Inflammatory macrophage (primary cell): ENCODE measurements around the gene CBX5.
A peak's percentile ranks its signal among the peaks of the same experiment; 100 is the strongest.
"Not testable (repeated sequence)": the region's sequence is repeated elsewhere in the genome, so short reads cannot be mapped to it uniquely, and the experiment has no call there.

ENCODE experiments used
- DNase-seq, 2 donors: peaks; one replicate each; pipeline ENCODE4 v3.0.0-alpha.2; 2020 to 2022

CBX5 gene

GRCh38 chr12:54294152-54294952 is 14.4 kb upstream of the CBX5 start:
- DNase-seq: peak; percentile 67 to 71

GRCh38 chr12:54292931-54293241 is 13.0 kb upstream of the CBX5 start:
- no peak for DNase-seq

- DNase-seq: no peak
Observed at GRCh38 chr12:54292083-54292930, 12.4 kb upstream of the CBX5 start.

- DNase-seq: no peak
Observed at GRCh38 chr12:54287261-54288157, 7.6 kb upstream of the CBX5 start.

GRCh38 chr12:54286042-54287030 is 6.4 kb upstream of the CBX5 start:
- DNase-seq: no peak

- DNase-seq: no peak
Observed at GRCh38 chr12:54285150-54286041, 5.5 kb upstream of the CBX5 start.

GRCh38 chr12:54284070-54284780 is 4.3 kb upstream of the CBX5 start:
- DNase-seq: not testable (repeated sequence)

GRCh38 chr12:54282949-54283593 is 3.1 kb upstream of the CBX5 start:
- no peak for DNase-seq

- DNase-seq: not testable (repeated sequence)
Observed at GRCh38 chr12:54281694-54282093, 1.8 kb upstream of the CBX5 start.

- DNase-seq: not testable (repeated sequence)
Observed at GRCh38 chr12:54281261-54281638, 1.3 kb upstream of the CBX5 start.

GRCh38 chr12:54280468-54281260 is 742 bp upstream of the CBX5 start, which contains the start of gene HNRNPA1:
HNRNPA1 (plus strand) TSS chr12:54280726; CDS start chr12:54280808, 82 bp downstream.
- DNase-seq: peak; percentile 99 to 100

GRCh38 chr12:54279227-54279631 is 693 bp downstream of the CBX5 start:
- no peak for DNase-seq

GRCh38 chr12:54277823-54278276 is 2.1 kb downstream of the CBX5 start:
- DNase-seq: peak; percentile 55 to 66

GRCh38 chr12:54276368-54276767 is 3.6 kb downstream of the CBX5 start:
- DNase-seq: no peak

GRCh38 chr12:54273981-54274380 is 5.9 kb downstream of the CBX5 start:
- no peak for DNase-seq

- DNase-seq: no peak
Observed at GRCh38 chr12:54272214-54272613, 7.7 kb downstream of the CBX5 start.

- DNase-seq: no peak
Observed at GRCh38 chr12:54270345-54270744, 9.6 kb downstream of the CBX5 start.

GRCh38 chr12:54266852-54267251 is 13.1 kb downstream of the CBX5 start:
- no peak for DNase-seq
